ENCODE data around the gene DPP6. TPM values are rescaled to one million over a fixed set of nuclear protein-coding genes. Genes with fewer than 3 reads are reported as not detected.

Gene DPP6
- total RNA-seq, 1 donor from 2014 or later: not detected

GRCh38 chr7:154553711-154554265 is 501.6 kb downstream of the DPP6 start:
- H3K36me3 Mint-ChIP-seq (ENCODE audit: low read depth): no peaks in the 10 kb centered on the region
- ChIA-PET POLR2A (no interaction called here), CTCF (no interaction called here)
- peaks cover 20% of the 10 kb centered on the region for H3K9me3 Mint-ChIP-seq
- ATAC-seq (ENCODE audit: low read depth): no peak
- no peak overlapping the region for H3K4me3 Mint-ChIP-seq
- TF ChIP-seq CTCF (IDR thresholded peaks at IDR 0.05): no peak
- no peaks in the 10 kb centered on the region for H3K4me1 Mint-ChIP-seq
- intact Hi-C loops (cut with micrococcal nuclease): no loop called here
- no peaks in the 10 kb centered on the region for H3K27me3 Mint-ChIP-seq
- no peak for DNase-seq
- H3K27ac Mint-ChIP-seq: no peak overlapping the region

GRCh38 chr7:154559454-154559853 is 507.3 kb downstream of the DPP6 start:
- Mint-ChIP-seq H3K27ac (no peak overlapping the region), H3K9me3 (peaks cover 8% of the 10 kb centered on the region), H3K27me3 (no peaks in the 10 kb centered on the region), H3K4me3 (no peak overlapping the region), H3K4me1 (no peaks in the 10 kb centered on the region), H3K36me3 (ENCODE audit: low read depth) (no peaks in the 10 kb centered on the region)
- no peak for TF ChIP-seq CTCF (IDR thresholded peaks at IDR 0.05)
- intact Hi-C loops (cut with micrococcal nuclease): no loop called here
- ChIA-PET CTCF (no interaction called here), POLR2A (no interaction called here)
- DNase-seq (no peak), ATAC-seq (ENCODE audit: low read depth) (no peak)

- ATAC-seq (ENCODE audit: low read depth): no peak
- DNase-seq: no peak
- TF ChIP-seq CTCF (IDR thresholded peaks at IDR 0.05): no peak
- Mint-ChIP-seq H3K27ac (no peak overlapping the region), H3K4me3 (no peak overlapping the region), H3K9me3 (peaks cover under 1% of the 10 kb centered on the region), H3K27me3 (no peaks in the 10 kb centered on the region), H3K4me1 (no peaks in the 10 kb centered on the region), H3K36me3 (ENCODE audit: low read depth) (no peaks in the 10 kb centered on the region)
- intact Hi-C loops (cut with micrococcal nuclease): no loop called here
- ChIA-PET POLR2A (no interaction called here), CTCF (no interaction called here)
These were observed 512.5 kb downstream of the DPP6 start for GRCh38 chr7:154564676-154565075.

- Mint-ChIP-seq H3K9me3 (peaks cover 2% of the 10 kb centered on the region), H3K27me3 (no peaks in the 10 kb centered on the region), H3K4me1 (no peaks in the 10 kb centered on the region), H3K36me3 (ENCODE audit: low read depth) (no peaks in the 10 kb centered on the region), H3K27ac (no peak overlapping the region), H3K4me3 (no peak overlapping the region)
- POLR2A ChIA-PET: no interaction called here
- no peak for DNase-seq
- CTCF ChIA-PET: no interaction called here
- ATAC-seq (ENCODE audit: low read depth): no peak
- no peak for TF ChIP-seq CTCF (IDR thresholded peaks at IDR 0.05)
- intact Hi-C loops (cut with micrococcal nuclease): no loop called here
These were observed 514.7 kb downstream of the DPP6 start for GRCh38 chr7:154566877-154567276.

GRCh38 chr7:154568346-154568745 is 516.1 kb downstream of the DPP6 start:
- Mint-ChIP-seq H3K27ac (no peak overlapping the region), H3K4me1 (no peaks in the 10 kb centered on the region), H3K4me3 (no peak overlapping the region), H3K27me3 (no peaks in the 10 kb centered on the region), H3K9me3 (peaks cover 2% of the 10 kb centered on the region), H3K36me3 (ENCODE audit: low read depth) (no peaks in the 10 kb centered on the region)
- CTCF ChIA-PET: no interaction called here
- no peak for DNase-seq
- POLR2A ChIA-PET: no interaction called here
- no peak for ATAC-seq (ENCODE audit: low read depth)
- intact Hi-C loops (cut with micrococcal nuclease): no loop called here
- TF ChIP-seq CTCF (IDR thresholded peaks at IDR 0.05): no peak

Measured in activated B cell treated with CpG ODN at 0.5 μM for 24 hours (primary cell).